KOPT-K1 (cell line): Measurements from ENCODE around the gene TAC4.

Experiments
- H3K27ac ChIP-seq: fragments of 200-600 bp; sonication (generic); 2 replicates; pipeline ENCODE4 v1.5.1; 2016; ENCODE audit warnings: antibody characterized with exemption, mild to moderate bottlenecking, low read depth, low read length; ENCODE audit not compliant: poor library complexity, severe bottlenecking
- H3K36me3 ChIP-seq: fragments of 200-600 bp; sonication (generic); 2 replicates; pipeline ENCODE4 v1.5.1; 2017; ENCODE audit warnings: antibody characterized with exemption, mild to moderate bottlenecking, low read length, moderate library complexity; ENCODE audit not compliant: insufficient read depth
- H3K9me3 ChIP-seq: fragments of 200-600 bp; sonication (generic); 2 replicates; pipeline ENCODE4 v1.5.1; 2017; ENCODE audit warnings: antibody characterized with exemption, low read length, mild to moderate bottlenecking; ENCODE audit not compliant: insufficient read depth, poor library complexity, severe bottlenecking

The TAC4 gene

GRCh38 chr17:49880291-49881053, 32.6 kb upstream of the TAC4 start:
- Histone ChIP-seq H3K9me3 (no peaks in the 10 kb centered on the region), H3K36me3 (no peaks in the 10 kb centered on the region), H3K27ac (no peak overlapping the region)

DNA sequence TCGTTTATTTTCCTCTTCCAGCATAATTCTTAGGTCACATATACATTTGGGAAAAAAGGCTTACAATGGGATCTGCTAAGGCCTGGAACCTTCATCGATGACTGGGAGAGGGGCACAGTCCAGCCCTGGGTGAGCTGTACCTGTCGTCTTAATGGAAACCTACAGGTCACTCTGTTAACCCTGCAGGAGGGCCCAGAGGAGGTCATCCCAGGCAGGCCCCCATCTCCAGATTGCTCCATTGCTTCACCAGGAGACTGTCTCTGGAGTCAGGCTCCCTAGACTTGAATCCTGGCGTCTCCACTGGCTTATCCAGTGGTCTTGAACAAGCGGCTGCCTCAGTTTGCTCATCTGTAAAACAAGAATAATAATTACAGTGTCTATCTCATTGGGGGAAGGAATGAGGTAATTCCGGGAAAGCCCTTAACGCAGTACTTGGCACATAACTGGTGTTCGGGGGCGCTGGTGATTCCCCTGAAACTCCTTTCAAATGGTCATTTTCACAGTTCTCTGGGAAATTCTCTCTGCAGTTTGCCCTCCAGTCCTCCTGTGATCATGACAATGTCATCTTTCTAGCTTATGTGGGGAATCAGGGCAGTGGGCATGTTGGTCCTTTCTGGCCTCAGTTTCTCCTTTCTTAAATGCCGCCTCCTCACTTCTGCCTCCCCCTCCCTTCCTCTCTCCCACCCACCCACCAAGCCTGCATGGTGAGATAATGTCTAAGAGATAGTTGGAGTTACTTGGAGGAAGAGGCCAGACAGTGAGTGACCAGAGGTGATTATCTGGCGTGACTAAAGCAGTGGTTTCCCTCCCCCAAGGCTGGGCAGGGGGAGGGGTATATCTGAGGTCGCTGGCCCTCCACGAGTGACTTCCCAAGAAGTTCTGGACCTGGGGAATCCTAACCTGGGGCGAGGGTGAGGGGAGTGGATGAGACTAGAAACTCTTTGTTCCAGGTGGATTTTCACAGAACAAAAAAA, 31.3 kb upstream of the TAC4 start:
- Histone ChIP-seq H3K27ac (no peak overlapping the region), H3K36me3 (no peaks in the 10 kb centered on the region)

DNA sequence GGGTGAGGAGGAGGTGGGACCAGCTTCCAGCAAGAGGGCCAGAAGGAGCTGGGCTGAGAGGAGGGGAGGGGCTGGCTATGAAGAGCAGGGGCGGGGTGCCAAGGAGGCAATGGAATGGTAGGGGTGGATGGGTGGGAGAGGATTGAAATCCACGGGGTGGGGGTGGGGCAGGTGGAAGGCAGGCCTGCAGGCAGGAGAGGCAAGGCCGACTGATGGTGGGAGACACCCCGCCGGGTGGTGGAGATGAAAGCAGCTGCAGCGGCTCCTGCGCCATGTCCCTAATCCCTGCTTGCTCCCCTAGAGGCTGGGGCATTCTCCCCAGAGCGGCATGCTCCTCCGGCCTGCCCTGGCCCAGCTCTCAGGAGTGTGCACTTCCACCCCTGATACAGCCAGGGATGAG, 27.8 kb upstream of the TAC4 start:
- Histone ChIP-seq H3K9me3 (no peaks in the 10 kb centered on the region), H3K36me3 (no peaks in the 10 kb centered on the region), H3K27ac (no peak overlapping the region)

More for the DNA sequence above, 31.3 kb upstream of the TAC4 start:
- no peaks in the 10 kb centered on the region for H3K9me3 ChIP-seq

GRCh38 chr17:49874911-49875310, 27.0 kb upstream of the TAC4 start:
- Histone ChIP-seq H3K9me3 (no peaks in the 10 kb centered on the region), H3K36me3 (no peaks in the 10 kb centered on the region), H3K27ac (no peak overlapping the region)

DNA sequence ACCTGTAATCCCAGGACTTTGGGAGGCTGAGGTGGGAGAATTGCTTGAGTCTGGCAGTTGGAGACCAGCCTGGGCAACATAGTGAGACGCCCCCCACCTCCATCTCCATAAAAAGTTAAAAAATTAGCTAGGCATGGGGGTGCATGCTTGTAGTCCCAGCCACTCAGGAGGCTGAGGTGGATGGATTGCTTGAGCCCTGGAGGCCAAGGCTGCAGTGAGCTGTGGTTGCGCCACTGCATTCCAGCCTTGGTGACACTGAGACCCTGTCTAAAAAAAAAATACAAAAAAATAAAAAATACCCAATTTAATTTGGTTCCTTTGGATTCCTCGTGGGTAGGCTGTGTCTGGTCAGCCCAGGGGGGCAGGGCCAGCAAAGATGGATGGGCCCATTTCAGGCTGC, 26.1 kb upstream of the TAC4 start:
- H3K36me3 ChIP-seq, result no peaks in the 10 kb centered on the region
- H3K9me3 ChIP-seq, result no peaks in the 10 kb centered on the region

GRCh38 chr17:49873466-49873865, 25.6 kb upstream of the TAC4 start:
- no peaks in the 10 kb centered on the region for H3K36me3 ChIP-seq
- H3K9me3 ChIP-seq, result no peaks in the 10 kb centered on the region
- no peak overlapping the region for H3K27ac ChIP-seq

More for the DNA sequence above, 26.1 kb upstream of the TAC4 start:
- no peak overlapping the region for H3K27ac ChIP-seq

DNA sequence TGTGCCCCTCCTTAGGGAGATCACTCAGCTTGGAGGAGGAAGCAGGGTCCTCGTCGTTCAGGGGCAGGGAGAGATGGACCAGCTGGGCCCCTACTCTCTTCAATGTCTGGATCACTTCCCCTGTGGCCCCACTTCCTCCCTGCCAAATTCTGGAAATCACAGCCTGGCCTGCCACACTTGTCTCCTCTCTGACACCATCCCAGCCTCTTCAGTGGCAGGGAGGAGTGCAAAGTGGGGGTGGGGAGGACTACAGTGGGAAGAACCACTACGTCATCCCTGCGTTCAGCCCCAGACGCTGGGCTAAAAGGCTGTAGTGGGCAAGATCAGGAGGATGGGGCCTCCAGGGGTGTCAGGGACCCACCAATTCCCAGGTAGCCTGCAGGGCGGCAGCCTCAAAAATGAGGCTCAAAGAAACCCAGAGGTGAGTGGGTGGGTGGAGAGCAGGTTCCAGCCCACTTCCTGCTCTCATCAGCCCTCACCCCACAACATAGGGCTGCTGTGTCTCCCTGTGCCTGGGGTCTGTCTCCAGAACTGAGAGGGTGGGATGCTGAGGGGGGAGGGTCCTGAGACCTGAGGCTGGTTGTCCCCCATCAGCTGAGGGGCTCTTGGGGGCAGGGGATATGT, 25.0 kb upstream of the TAC4 start:
- Histone ChIP-seq H3K9me3 (no peaks in the 10 kb centered on the region), H3K27ac (no peak overlapping the region), H3K36me3 (no peaks in the 10 kb centered on the region)

DNA sequence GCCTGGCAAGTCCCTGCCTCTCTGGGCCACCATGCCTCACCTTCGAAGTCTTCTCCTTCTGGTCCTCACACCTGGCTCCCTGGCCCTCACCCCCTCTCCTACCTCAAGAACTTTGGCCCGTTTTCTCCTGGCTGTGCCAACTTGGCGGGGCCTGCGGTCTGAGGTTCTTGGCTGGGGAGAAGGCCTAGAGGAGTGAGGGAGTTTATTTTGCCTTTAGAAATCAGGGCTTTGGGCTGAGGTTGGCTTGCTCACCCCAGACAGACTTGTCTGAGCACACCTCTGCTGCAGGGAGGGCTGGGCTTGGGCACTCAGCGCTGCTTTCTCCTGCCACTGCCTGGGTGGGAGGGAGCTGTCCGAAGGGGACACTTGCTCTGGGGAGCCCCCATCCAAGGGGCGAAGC, 23.3 kb upstream of the TAC4 start:
- Histone ChIP-seq H3K36me3 (no peaks in the 10 kb centered on the region), H3K9me3 (no peaks in the 10 kb centered on the region), H3K27ac (no peak overlapping the region)

- Histone ChIP-seq H3K27ac (no peak overlapping the region), H3K36me3 (no peaks in the 10 kb centered on the region), H3K9me3 (no peaks in the 10 kb centered on the region)
Measured at GRCh38 chr17:49870298-49870697, 22.4 kb upstream of the TAC4 start.

- Histone ChIP-seq H3K9me3 (no peaks in the 10 kb centered on the region), H3K36me3 (no peaks in the 10 kb centered on the region), H3K27ac (no peak overlapping the region)
Measured at GRCh38 chr17:49869038-49869374, 21.1 kb upstream of the TAC4 start.

GRCh38 chr17:49866882-49867413, 19.1 kb upstream of the TAC4 start:
- Histone ChIP-seq H3K36me3 (no peaks in the 10 kb centered on the region), H3K27ac (no peak overlapping the region), H3K9me3 (no peaks in the 10 kb centered on the region)

DNA sequence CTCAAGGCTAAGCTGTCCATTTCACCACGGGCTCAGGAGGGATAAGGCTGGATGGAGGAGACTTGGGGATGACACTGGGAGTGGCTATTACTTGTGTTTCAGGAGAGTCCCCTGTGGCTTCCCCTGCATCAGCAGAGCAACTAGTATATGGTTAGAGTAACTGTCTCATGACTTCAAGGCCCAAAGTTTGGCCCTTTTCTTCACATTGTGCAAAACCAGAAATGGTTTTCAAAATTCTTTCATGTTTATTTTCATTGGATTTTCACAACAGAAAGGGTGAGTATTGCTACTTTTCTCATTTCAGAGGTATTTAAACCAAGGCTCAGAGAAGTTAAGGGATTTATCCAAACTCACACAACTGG, 18.1 kb upstream of the TAC4 start:
- H3K9me3 ChIP-seq, result no peaks in the 10 kb centered on the region
- no peaks in the 10 kb centered on the region for H3K36me3 ChIP-seq
- no peak overlapping the region for H3K27ac ChIP-seq

GRCh38 chr17:49862781-49863331, 15.0 kb upstream of the TAC4 start:
- Histone ChIP-seq H3K36me3 (no peaks in the 10 kb centered on the region), H3K9me3 (no peaks in the 10 kb centered on the region), H3K27ac (no peak overlapping the region)

- H3K27ac ChIP-seq, result no peak overlapping the region
- H3K36me3 ChIP-seq, result no peaks in the 10 kb centered on the region
- H3K9me3 ChIP-seq, result no peaks in the 10 kb centered on the region
Measured at GRCh38 chr17:49861150-49861884, 13.4 kb upstream of the TAC4 start.
